AG09309 (cell line): ENCODE data around the gene IL17A.
A peak's percentile ranks its signal among the peaks of the same experiment; 100 is the strongest.
"Not testable (repeated sequence)": the region's sequence is repeated elsewhere in the genome, so short reads cannot be mapped to it uniquely, and the experiment has no call there.

Experiments used
- DNase-seq: peaks from one replicate; pipeline ENCODE4 v3.0.0-alpha.2; 2010; ENCODE audit warnings: low read depth
- H3K4me3 ChIP-seq: 2 replicates; pipeline ENCODE4 v1.5.1; 2011; ENCODE audit warnings: mild to moderate bottlenecking, low read depth, low read length, moderate library complexity; ENCODE audit not compliant: control insufficient read depth
- CTCF ChIP-seq: IDR thresholded peaks from 2 replicates; pipeline ENCODE4 v1.5.1; 2011; ENCODE audit warnings: mild to moderate bottlenecking, low read depth, low read length, inconsistent platforms; ENCODE audit not compliant: insufficient read depth, control insufficient read depth; ENCODE audit errors: missing control alignments

IL17A gene

GRCh38 chr6:52190409-52190808 is 4.2 kb downstream of the IL17A start:
- no peak for DNase-seq
- no peak for TF ChIP-seq CTCF
- no peak overlapping the region for H3K4me3 ChIP-seq

GRCh38 chr6:52191824-52192223 is 5.6 kb downstream of the IL17A start:
- no peak overlapping the region for H3K4me3 ChIP-seq
- DNase-seq, result no peak
- TF ChIP-seq CTCF, result no peak

DNA sequence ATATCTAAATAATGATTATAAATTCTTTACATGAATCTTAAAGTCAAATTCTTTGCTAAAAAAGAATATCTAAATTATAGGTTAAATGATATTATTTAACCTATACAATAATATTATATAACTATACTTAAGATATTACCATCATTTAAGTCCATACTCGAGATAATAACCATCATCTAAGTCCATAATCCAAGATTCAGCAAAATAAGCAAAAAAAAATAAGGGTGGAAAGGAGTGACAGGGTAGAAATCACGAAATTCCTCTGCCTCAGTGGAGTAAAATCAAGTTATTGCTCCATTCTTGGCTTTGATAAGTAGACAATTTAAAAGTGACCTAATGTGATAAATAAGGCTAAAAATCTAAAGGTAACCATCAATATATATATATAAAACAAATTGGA is 9.7 kb downstream of the IL17A start:
- no peak for TF ChIP-seq CTCF
- H3K4me3 ChIP-seq, result no peak overlapping the region
- no peak for DNase-seq

GRCh38 chr6:52200088-52200487 is 13.9 kb downstream of the IL17A start:
- not testable (repeated sequence) for H3K4me3 ChIP-seq, DNase-seq

GRCh38 chr6:52201046-52201445 is 14.9 kb downstream of the IL17A start:
- DNase-seq, result no peak

DNA sequence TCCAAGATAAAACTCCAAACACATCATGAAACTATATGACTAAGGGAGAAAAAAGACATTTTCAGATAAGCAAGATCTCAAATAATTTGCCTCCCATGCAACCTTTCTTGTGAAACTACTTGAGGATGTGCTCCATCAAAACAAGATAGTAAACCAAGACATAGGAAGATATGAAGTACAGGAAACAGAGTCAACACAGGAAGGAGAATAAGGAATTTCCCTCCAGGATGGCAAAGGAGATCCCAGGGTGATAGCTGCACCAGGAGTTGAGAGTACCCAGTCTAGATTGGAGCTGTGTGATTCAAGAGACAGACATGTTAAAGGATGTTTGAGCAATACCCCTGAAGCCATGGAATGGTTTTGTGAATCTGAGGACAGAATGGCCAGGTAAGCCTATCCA is 15.3 kb downstream of the IL17A start:
- no peak overlapping the region for H3K4me3 ChIP-seq
- no peak for DNase-seq
- no peak for TF ChIP-seq CTCF

More at GRCh38 chr6:52201046-52201445, 14.9 kb downstream of the IL17A start:
- no peak overlapping the region for H3K4me3 ChIP-seq
- TF ChIP-seq CTCF, result no peak

DNA sequence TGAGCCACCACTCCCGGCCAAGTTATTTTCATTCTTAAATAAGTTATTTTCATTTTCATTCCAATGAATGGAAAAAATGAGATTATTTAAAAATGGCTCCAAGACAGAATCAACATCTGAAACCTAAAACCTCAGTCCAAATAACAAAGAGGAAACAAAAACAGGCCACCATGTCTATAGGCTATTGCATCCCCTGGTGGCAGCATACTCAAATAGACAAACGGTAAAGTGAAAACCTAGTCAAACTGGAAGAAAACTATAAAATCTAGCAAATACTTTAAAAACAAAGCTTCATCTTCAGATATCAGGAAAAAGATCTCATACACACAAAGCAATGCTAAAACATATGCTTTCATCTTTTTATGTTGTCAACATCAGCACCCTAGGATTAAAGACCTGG is 20.9 kb downstream of the IL17A start:
- no peak for DNase-seq
- no peak overlapping the region for H3K4me3 ChIP-seq
- peak; percentile 12 for TF ChIP-seq CTCF
